GM18517 (cell line): ENCODE measurements around the gene PDE5A.
"Not testable (repeated sequence)": the region's sequence is repeated elsewhere in the genome, so short reads cannot be mapped to it uniquely, and the experiment has no call there.

Source experiments
- ATAC-seq: cut with Tn5 transposase; IDR thresholded peaks from one replicate; pipeline ENCODE4 v1.9.1; 2021; ENCODE audit warnings: mild to moderate bottlenecking, moderate library complexity; ENCODE audit not compliant: unreplicated experiment

Gene PDE5A

GRCh38 chr4:119628281-119629141, at the start of gene PDE5A:
PDE5A (minus strand) TSS chr4:119628804; CDS start chr4:119628671, 133 bp downstream.
- ATAC-seq, result peak; percentile 87

DNA sequence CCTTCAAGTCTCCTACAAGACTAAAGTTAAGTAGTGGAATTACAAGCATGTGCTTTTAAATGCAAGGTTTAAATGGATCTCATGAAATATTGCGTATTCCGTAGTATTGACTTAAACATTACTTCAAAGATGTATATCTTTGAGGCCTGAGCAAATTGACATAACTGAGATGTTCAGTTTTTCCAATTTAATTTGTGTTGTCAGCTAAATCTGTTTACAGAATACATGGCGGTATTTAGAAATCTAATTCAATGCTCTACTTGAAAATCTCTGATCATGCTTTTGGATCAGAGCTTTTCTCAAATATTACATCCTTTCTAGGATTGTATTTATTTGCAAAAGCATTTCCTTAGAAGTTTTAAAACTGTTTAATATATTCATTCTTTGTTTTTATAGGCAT, 47.5 kb upstream of the PDE5A start:
- no peak for ATAC-seq

- no peak for ATAC-seq
These were observed 46.8 kb upstream of the PDE5A start for GRCh38 chr4:119675391-119675790.

DNA sequence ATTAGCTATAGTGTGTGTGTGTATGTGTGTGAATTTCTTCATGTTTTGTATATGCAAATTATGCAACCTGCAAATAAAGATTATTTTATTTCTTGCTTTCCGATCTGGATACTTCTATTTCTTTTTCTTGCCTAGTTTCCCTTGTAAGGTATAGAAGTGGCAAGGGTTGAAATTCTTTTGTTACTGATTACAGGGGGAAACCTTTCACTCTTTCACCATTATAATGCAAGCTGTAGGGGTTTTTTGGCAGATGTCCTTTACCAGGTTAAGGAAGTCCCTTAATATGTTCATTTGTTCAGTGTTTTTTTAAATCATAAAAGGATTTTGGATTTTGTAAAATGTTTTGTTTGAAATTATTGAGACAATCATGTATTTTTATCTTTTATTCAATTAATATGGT, 44.3 kb upstream of the PDE5A start:
- ATAC-seq, result no peak

DNA sequence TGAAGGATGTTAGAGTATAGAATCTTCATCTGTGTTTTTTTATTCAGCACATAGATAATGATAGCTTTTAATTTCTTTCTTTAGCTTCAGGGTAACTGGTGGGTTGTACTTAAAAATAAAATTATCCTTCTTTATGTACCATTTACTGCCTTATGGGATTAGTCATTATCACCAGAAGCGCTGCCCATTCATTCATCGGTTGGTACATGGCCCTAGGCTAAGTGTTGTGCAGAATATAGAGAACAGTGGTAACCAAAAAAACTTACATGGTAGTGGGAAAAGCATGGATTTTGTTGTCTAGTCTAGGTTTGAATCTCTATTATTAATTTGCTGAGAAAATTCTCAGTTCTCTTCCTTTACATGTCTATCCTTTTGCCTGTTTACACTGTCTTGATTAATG, 43.5 kb upstream of the PDE5A start:
- no peak for ATAC-seq

- ATAC-seq, result no peak
These were observed 42.6 kb upstream of the PDE5A start for GRCh38 chr4:119671205-119671604.

DNA sequence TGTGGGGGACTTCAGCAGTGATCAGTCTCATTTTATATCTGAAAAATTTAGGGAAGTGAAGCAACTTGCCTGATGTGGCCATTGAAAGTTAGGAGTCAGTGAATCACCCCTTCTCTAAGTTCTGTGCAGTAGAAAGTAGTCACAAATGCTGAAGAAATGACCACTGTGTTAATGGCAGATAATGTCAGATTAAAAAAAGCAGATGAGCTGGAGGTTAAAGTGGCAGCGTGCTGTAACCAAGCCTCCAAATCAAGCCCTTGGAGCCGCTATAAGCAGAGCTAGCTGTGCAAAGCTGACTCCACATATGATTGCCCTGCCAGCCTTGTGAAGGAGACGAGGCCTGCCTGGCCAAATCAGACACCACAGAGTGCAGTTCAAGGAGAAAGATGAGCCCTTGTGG, 39.2 kb upstream of the PDE5A start:
- ATAC-seq, result no peak

- ATAC-seq, result no peak
These were observed 38.1 kb upstream of the PDE5A start for GRCh38 chr4:119666653-119667091.

DNA sequence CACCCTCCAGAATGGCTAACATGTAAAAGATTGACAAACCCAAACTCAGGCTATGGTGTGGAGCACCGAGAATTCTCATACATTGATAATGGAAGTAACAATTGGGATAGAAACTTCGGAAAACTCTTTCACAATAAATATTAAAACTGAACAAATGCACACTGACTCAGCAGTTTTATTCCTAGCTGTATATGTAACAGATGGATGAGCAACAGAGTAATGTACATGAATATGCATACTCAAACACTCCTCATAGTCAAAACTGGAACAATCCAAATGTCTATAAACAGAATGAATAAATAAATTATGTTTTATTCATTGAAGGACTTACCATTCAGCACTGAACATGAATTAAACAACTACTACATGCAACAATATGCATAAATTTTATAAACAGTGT, 37.1 kb upstream of the PDE5A start:
- no peak for ATAC-seq

DNA sequence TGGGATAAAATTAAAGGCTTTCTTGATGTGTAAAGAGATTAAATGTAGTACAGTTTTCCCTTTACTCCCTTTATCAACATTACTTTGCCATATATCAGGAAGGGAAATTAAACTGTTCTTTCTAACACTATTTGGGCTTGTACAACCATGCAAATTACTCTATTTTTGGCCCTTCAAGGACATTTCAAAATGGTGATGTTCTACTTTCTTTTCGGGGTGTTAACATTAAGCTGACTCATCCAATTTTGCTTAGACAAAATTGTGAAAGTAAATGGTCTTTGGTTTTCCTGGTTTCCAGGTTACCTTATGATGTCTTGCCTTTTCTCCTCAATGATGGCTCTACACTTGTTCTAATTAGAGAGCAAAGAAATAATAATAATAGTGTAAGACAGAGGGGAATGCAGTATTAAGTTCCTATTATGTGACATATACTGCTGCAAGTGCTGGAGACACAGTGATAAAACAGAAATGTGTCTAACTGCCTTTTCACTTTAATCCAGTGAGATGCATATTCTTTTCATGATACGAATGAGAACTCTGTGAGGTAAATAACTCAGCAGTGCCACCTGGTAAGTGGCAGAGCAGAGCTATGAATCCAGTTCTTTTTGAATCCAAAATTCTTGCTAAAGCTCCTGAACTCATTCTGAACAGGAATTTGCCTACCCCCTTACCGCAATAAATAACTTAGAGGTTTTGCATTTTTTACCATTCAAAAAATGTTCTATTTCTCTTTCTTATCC, 35.7 kb upstream of the PDE5A start:
- no peak for ATAC-seq

- ATAC-seq, result peak; percentile 67
These were observed 34.7 kb upstream of the PDE5A start for GRCh38 chr4:119663160-119663788.

DNA sequence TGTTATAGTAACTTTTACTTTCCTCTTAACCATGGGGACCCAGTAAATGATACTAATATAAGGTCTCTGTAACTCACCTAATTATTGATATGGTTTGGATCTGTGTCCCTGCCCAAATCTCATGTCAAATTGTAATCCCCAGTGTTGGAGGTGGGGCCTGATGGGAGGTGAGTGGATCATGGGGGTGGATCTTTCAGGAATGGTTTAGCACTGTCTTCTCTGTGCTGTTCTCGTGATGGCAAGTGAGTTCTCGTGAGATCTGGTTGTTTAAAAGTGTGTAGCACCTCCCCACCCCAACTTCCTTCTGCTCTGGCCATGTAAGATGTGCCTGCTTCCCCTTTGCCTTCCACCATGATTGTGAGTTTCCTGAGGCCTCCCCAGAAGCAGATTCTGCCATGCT, 34.0 kb upstream of the PDE5A start:
- ATAC-seq, result not testable (repeated sequence)

- ATAC-seq, result no peak
These were observed 32.6 kb upstream of the PDE5A start for GRCh38 chr4:119661231-119661630.

DNA sequence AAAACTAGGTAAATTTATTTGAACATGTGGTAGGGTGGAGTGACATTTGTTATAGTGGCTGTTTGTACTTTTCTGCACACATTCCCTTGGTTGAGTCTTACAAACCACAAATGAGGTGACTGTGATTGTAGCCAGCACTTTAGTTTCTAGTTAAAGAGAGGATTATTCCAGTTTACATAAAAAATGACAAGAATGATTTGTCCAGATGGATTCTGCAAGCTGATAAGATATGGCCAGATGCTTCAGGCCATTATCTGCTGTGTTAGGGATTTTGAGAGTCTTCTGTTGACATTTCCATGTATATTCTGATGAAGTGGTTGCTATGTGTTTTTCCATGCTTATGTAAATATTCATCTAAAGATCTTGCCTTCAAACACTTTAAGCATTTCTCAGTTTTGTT, 31.0 kb upstream of the PDE5A start:
- no peak for ATAC-seq

GRCh38 chr4:119657111-119657611, 28.6 kb upstream of the PDE5A start:
- ATAC-seq, result no peak

GRCh38 chr4:119656342-119656741, 27.7 kb upstream of the PDE5A start:
- ATAC-seq, result no peak

DNA sequence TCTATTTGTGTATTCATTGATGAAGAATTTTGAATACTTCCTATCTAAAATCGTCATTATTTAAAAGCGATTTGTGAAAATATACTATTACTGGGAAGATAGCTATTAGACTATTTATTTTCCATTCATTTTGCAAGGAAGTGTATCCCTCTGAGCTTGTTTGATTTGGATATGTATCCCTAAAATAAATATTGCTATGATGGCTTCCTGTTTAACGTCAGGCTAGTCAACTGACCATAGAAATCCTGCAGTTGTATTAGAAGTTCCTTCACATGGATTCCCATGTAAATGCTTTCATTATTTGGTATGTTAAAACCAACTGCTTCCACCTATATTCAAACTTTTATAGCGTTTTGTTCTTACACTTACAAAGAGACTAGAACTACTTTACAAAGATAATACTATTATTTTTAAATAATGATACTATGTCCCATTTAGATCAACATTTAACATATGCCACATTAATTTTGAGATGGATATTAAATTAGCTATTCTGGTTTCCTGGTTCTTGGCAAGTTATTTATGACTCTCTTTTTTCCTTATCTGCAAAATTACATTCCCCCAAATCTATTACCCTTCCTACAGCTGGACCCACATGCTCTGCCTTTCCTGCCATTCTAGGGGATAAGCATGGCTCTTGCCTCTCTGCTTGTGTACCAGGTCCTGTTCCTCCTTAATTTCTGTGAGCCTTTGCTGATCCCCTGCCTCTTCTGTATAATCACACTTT, 26.7 kb upstream of the PDE5A start:
- no peak for ATAC-seq

DNA sequence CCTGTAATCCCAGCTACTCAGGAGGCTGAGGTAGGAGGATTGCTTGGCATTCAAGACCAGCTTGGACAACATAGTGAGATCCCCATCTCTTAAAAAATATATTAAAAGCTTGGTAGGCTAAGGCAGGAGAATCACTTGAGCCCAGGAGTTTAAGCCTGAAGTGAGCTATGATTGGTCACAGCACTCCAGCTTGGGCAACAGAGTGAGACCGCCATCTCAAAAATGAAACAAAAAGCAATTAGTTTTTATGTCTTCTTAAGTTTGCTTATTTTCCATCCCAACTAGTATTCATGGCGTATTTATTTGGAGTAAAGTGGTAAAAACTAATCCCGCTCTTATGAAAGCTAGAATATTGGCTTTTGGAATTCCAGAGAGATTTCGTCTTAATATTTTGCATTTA, 25.4 kb upstream of the PDE5A start:
- no peak for ATAC-seq

DNA sequence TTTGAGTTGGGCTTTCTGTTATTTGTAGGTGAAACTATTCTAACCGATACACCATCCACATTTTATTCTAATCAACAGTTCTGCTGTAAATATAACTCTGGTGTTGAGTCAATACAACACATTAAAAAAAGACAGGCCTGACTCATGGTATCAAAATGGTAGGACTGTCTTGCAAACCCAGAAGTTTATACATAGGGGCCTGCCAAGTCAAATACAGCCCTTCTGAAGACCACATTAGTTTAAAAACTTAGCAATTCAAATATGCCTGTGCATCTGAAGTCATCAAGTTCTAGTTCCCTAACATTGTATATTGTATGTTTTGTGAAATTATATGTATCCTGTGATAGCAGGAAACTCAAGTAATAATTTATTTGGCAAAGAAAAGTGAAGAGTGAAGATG, 24.4 kb upstream of the PDE5A start:
- ATAC-seq, result no peak

GRCh38 chr4:119648398-119648797, 19.8 kb upstream of the PDE5A start:
- ATAC-seq, result no peak

DNA sequence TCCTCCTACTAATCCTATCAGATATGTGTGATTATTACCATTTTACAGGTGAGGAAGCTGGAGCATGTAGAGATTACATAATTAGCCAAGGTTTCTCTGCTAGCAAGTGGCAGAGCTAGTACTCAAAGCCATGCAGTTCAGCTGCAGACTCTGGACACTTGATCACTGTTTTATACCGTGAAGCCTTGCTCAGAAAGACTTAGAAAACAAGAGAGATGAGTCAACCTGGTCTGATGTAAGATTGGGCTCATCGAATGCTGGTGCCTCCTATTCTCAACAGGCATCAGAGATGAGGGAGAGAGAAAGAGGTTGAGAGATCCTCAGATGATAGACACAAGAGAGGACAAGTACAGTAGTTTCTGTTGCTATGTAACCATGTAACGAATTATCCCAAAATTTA, 19.0 kb upstream of the PDE5A start:
- no peak for ATAC-seq
